Measurements from ENCODE around the gene SORCS2.

DNA sequence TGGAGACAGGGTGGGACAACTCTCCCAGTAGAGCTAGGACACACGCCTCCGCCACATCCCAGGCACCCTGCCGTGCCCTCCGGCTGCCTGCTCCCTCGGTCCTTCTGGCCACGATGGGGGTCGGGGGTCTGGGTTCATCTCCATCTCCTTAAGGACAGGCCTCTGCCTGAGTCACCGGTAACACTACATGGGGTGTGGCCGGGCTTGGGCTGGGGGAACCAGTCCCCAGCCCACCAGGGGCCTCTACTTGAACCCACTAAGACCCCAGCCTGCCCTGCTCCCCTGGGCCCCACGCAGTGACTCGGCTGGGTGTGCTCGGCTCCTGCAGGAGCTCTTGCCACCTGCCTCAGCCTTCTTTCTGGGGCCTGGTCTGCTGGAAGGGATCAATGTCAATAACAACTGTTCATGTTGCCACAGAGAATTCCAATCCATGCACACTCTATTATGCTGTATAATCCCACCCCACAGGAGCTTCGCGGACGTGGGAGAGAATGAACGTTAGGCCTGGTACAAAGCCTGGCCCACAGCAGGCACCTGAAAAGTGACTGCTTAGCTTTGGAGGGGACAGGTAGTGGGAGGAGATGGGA is 420.1 kb downstream of the SORCS2 start:
- TF ChIP-seq, protein P1, sequence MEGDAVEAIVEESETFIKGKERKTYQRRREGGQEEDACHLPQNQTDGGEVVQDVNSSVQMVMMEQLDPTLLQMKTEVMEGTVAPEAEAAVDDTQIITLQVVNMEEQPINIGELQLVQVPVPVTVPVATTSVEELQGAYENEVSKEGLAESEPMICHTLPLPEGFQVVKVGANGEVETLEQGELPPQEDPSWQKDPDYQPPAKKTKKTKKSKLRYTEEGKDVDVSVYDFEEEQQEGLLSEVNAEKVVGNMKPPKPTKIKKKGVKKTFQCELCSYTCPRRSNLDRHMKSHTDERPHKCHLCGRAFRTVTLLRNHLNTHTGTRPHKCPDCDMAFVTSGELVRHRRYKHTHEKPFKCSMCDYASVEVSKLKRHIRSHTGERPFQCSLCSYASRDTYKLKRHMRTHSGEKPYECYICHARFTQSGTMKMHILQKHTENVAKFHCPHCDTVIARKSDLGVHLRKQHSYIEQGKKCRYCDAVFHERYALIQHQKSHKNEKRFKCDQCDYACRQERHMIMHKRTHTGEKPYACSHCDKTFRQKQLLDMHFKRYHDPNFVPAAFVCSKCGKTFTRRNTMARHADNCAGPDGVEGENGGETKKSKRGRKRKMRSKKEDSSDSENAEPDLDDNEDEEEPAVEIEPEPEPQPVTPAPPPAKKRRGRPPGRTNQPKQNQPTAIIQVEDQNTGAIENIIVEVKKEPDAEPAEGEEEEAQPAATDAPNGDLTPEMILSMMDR (IDR thresholded peaks at IDR 0.05) = no peak
- TF ChIP-seq POLR2A (IDR thresholded peaks at IDR 0.05) = no peak

All from breast epithelium (tissue), 3 donors.